Neural progenitor cell (in vitro differentiated cells): ENCODE data around the gene SZRD1.
"Not testable (repeated sequence)": the region's sequence is repeated elsewhere in the genome, so short reads cannot be mapped to it uniquely, and the experiment has no call there.

Experiments used
- CTCF ChIP-seq: fragments of 200-600 bp; sonication (generic); IDR thresholded peaks from 2 replicates; pipeline ENCODE4 v1.5.1; 2017; ENCODE audit warnings: antibody characterized with exemption, mild to moderate bottlenecking
- EZH2 ChIP-seq: fragments of 200-600 bp; sonication (generic); IDR thresholded peaks from 2 replicates; pipeline ENCODE4 v1.6.1; 2017; ENCODE audit warnings: antibody characterized with exemption, mild to moderate bottlenecking, moderate library complexity
- EZH2phosphoT487 ChIP-seq: fragments of 200-600 bp; sonication (generic); IDR thresholded peaks from 2 replicates; pipeline ENCODE4 v1.6.1; 2017; ENCODE audit warnings: antibody characterized with exemption

DNA sequence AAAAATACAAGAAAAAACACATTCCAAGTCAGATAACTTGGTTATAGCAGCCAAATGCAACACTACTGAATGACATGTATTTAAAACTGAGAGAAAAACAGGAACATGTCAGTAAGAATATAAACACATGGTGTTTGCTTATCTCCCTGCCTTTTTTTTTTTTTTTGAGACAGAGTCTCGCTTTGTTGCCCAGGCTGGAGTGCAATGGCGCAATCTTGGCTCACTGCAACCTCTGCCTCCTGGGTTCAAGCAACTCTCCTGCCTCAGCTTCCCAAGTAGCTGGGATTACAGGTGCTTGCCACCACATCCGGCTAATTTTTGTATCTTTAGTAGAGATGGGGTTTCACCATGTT, 1.9 kb upstream of the SZRD1 start:
- TF ChIP-seq CTCF, EZH2phosphoT487, EZH2: not testable (repeated sequence)
